Measurements from ENCODE around the gene DDX31.

Gene DDX31

GRCh38 chr9:132614324-132614723, 55.5 kb downstream of the DDX31 start:
- H3K27ac ChIP-seq (ENCODE audit: low read length): no peak overlapping the region
- H3K4me1 ChIP-seq (ENCODE audit: control insufficient read depth, low read depth, low read length): peaks cover 8% of the 10 kb centered on the region
- H3K27me3 ChIP-seq (ENCODE audit: control insufficient read depth, insufficient read depth, low read length): no peaks in the 10 kb centered on the region
- H3K9ac ChIP-seq (ENCODE audit: low read length): no peak overlapping the region
- no peak overlapping the region for H3K4me3 ChIP-seq (ENCODE audit: low read length)
- peaks cover 65% of the 10 kb centered on the region for H3K36me3 ChIP-seq (ENCODE audit: control insufficient read depth, low read depth, low read length)
- no peaks in the 10 kb centered on the region for H3K9me3 ChIP-seq (ENCODE audit: control insufficient read depth, low read depth, low read length)

DNA sequence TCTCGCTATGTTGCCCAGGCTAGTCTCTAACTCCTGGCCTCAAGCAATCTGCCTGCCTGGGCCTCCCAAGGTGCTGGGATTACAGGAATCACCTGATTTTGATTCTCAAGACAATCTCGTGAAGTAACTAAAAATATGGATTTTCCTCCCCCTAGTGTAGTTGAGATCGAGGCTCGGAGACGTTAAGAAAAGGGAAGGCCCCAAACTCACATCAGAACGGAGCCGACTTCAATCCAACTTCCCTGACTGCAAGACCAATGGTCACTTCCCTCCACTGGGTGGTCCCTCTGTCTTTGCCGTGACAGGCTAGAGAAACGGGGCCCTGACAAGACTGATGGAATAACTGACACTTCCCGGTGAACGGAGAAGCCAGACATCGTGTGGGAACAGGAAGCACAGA, 59.1 kb downstream of the DDX31 start:
- Histone ChIP-seq H3K27ac (ENCODE audit: low read length) (no peak overlapping the region), H3K4me1 (ENCODE audit: control insufficient read depth, low read depth, low read length) (peaks cover 4% of the 10 kb centered on the region), H3K4me3 (ENCODE audit: low read length) (no peak overlapping the region), H3K27me3 (ENCODE audit: control insufficient read depth, insufficient read depth, low read length) (no peaks in the 10 kb centered on the region), H3K9me3 (ENCODE audit: control insufficient read depth, low read depth, low read length) (no peaks in the 10 kb centered on the region), H3K36me3 (ENCODE audit: control insufficient read depth, low read depth, low read length) (peaks cover 58% of the 10 kb centered on the region), H3K9ac (ENCODE audit: low read length) (no peak overlapping the region)

DNA sequence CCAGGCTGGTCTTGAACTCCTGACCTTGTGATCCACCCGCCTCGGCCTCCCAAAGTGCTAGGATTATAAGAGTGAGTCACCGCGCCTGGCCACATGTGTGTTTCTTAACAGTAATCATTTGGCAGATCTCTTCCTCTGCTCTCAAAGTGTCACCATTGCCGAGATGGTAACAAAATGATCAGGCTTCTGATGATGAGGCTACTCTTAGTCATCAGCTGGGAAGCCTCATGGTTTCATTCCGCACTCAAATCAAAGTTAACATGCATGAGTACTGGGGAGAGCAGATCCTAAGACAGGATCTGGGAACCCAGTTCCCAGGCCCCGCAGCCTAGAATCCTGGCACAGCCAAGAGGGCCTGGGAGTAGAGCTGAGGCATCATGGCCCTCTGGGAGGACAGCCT, 60.0 kb downstream of the DDX31 start:
- Histone ChIP-seq H3K4me3 (ENCODE audit: low read length) (no peak overlapping the region), H3K9ac (ENCODE audit: low read length) (no peak overlapping the region), H3K4me1 (ENCODE audit: control insufficient read depth, low read depth, low read length) (no peaks in the 10 kb centered on the region), H3K36me3 (ENCODE audit: control insufficient read depth, low read depth, low read length) (peaks cover 49% of the 10 kb centered on the region), H3K9me3 (ENCODE audit: control insufficient read depth, low read depth, low read length) (no peaks in the 10 kb centered on the region), H3K27me3 (ENCODE audit: control insufficient read depth, insufficient read depth, low read length) (no peaks in the 10 kb centered on the region), H3K27ac (ENCODE audit: low read length) (no peak overlapping the region)

GRCh38 chr9:132609184-132609583, 60.6 kb downstream of the DDX31 start:
- H3K27me3 ChIP-seq (ENCODE audit: control insufficient read depth, insufficient read depth, low read length): no peaks in the 10 kb centered on the region
- no peak overlapping the region for H3K9ac ChIP-seq (ENCODE audit: low read length)
- no peak overlapping the region for H3K4me3 ChIP-seq (ENCODE audit: low read length)
- no peak overlapping the region for H3K27ac ChIP-seq (ENCODE audit: low read length)
- no peaks in the 10 kb centered on the region for H3K4me1 ChIP-seq (ENCODE audit: control insufficient read depth, low read depth, low read length)
- H3K9me3 ChIP-seq (ENCODE audit: control insufficient read depth, low read depth, low read length): no peaks in the 10 kb centered on the region
- peaks cover 43% of the 10 kb centered on the region for H3K36me3 ChIP-seq (ENCODE audit: control insufficient read depth, low read depth, low read length)

- Histone ChIP-seq H3K9ac (ENCODE audit: low read length) (no peak overlapping the region), H3K27ac (ENCODE audit: low read length) (no peak overlapping the region), H3K36me3 (ENCODE audit: control insufficient read depth, low read depth, low read length) (peaks cover 28% of the 10 kb centered on the region)
Measured at GRCh38 chr9:132606066-132606465, 63.7 kb downstream of the DDX31 start.

DNA sequence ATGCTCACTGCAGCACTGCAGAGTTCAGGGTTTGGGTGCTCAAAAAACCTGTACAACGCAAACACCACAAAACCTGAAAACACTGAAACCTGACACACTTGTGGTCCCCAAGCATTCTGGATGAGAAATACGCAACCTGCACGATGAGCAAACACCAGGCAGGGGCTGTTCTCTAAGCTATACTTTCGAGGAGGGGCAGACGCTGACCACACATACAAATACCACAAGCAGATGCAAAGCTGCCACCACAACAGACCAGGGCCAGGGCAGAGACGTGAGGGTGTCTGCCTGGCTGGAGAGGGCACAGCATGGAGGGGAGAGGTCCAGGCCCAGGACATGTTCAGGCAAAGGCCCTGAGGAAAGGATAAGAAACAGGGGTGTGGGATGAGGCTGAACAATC, 64.4 kb downstream of the DDX31 start:
- Histone ChIP-seq H3K9ac (ENCODE audit: low read length) (no peak overlapping the region), H3K27ac (ENCODE audit: low read length) (no peak overlapping the region), H3K9me3 (ENCODE audit: control insufficient read depth, low read depth, low read length) (no peaks in the 10 kb centered on the region), H3K27me3 (ENCODE audit: control insufficient read depth, insufficient read depth, low read length) (no peaks in the 10 kb centered on the region), H3K4me3 (ENCODE audit: low read length) (no peak overlapping the region), H3K4me1 (ENCODE audit: control insufficient read depth, low read depth, low read length) (no peaks in the 10 kb centered on the region), H3K36me3 (ENCODE audit: control insufficient read depth, low read depth, low read length) (peaks cover 21% of the 10 kb centered on the region)

More at GRCh38 chr9:132606066-132606465, 63.7 kb downstream of the DDX31 start:
- Histone ChIP-seq H3K27me3 (ENCODE audit: control insufficient read depth, insufficient read depth, low read length) (no peaks in the 10 kb centered on the region), H3K4me1 (ENCODE audit: control insufficient read depth, low read depth, low read length) (no peaks in the 10 kb centered on the region), H3K9me3 (ENCODE audit: control insufficient read depth, low read depth, low read length) (no peaks in the 10 kb centered on the region), H3K4me3 (ENCODE audit: low read length) (no peak overlapping the region)

- peaks cover 3% of the 10 kb centered on the region for H3K4me1 ChIP-seq (ENCODE audit: control insufficient read depth, low read depth, low read length)
- H3K36me3 ChIP-seq (ENCODE audit: control insufficient read depth, low read depth, low read length): peaks cover 8% of the 10 kb centered on the region
Measured at GRCh38 chr9:132602207-132602606, 67.6 kb downstream of the DDX31 start.

GRCh38 chr9:132600326-132600984, 69.3 kb downstream of the DDX31 start:
- H3K9me3 ChIP-seq (ENCODE audit: control insufficient read depth, low read depth, low read length): no peaks in the 10 kb centered on the region
- H3K36me3 ChIP-seq (ENCODE audit: control insufficient read depth, low read depth, low read length): peaks cover 5% of the 10 kb centered on the region
- H3K9ac ChIP-seq (ENCODE audit: low read length): no peak overlapping the region
- peaks cover 3% of the 10 kb centered on the region for H3K4me1 ChIP-seq (ENCODE audit: control insufficient read depth, low read depth, low read length)
- H3K27me3 ChIP-seq (ENCODE audit: control insufficient read depth, insufficient read depth, low read length): no peaks in the 10 kb centered on the region
- H3K4me3 ChIP-seq (ENCODE audit: low read length): no peak overlapping the region
- no peak overlapping the region for H3K27ac ChIP-seq (ENCODE audit: low read length)

More at GRCh38 chr9:132602207-132602606, 67.6 kb downstream of the DDX31 start:
- Histone ChIP-seq H3K9me3 (ENCODE audit: control insufficient read depth, low read depth, low read length) (no peaks in the 10 kb centered on the region), H3K27me3 (ENCODE audit: control insufficient read depth, insufficient read depth, low read length) (no peaks in the 10 kb centered on the region), H3K9ac (ENCODE audit: low read length) (no peak overlapping the region), H3K4me3 (ENCODE audit: low read length) (no peak overlapping the region), H3K27ac (ENCODE audit: low read length) (no peak overlapping the region)

GRCh38 chr9:132597073-132597775, 72.6 kb downstream of the DDX31 start:
- Histone ChIP-seq H3K9ac (ENCODE audit: low read length) (no peak overlapping the region), H3K27me3 (ENCODE audit: control insufficient read depth, insufficient read depth, low read length) (peaks cover 14% of the 10 kb centered on the region), H3K4me3 (ENCODE audit: low read length) (no peak overlapping the region), H3K36me3 (ENCODE audit: control insufficient read depth, low read depth, low read length) (peaks cover 5% of the 10 kb centered on the region), H3K9me3 (ENCODE audit: control insufficient read depth, low read depth, low read length) (no peaks in the 10 kb centered on the region), H3K4me1 (ENCODE audit: control insufficient read depth, low read depth, low read length) (peaks cover 13% of the 10 kb centered on the region), H3K27ac (ENCODE audit: low read length) (no peak overlapping the region)

- Histone ChIP-seq H3K4me3 (ENCODE audit: low read length) (no peak overlapping the region), H3K4me1 (ENCODE audit: control insufficient read depth, low read depth, low read length) (peaks cover 22% of the 10 kb centered on the region), H3K9me3 (ENCODE audit: control insufficient read depth, low read depth, low read length) (no peaks in the 10 kb centered on the region), H3K9ac (ENCODE audit: low read length) (no peak overlapping the region), H3K27ac (ENCODE audit: low read length) (no peak overlapping the region), H3K36me3 (ENCODE audit: control insufficient read depth, low read depth, low read length) (peaks cover 5% of the 10 kb centered on the region), H3K27me3 (ENCODE audit: control insufficient read depth, insufficient read depth, low read length) (peaks cover 24% of the 10 kb centered on the region)
Measured at GRCh38 chr9:132596200-132596599, 73.6 kb downstream of the DDX31 start.

GRCh38 chr9:132595319-132595718, 74.5 kb downstream of the DDX31 start:
- no peak overlapping the region for H3K4me3 ChIP-seq (ENCODE audit: low read length)
- H3K9me3 ChIP-seq (ENCODE audit: control insufficient read depth, low read depth, low read length): no peaks in the 10 kb centered on the region
- peaks cover 22% of the 10 kb centered on the region for H3K4me1 ChIP-seq (ENCODE audit: control insufficient read depth, low read depth, low read length)
- peaks cover 33% of the 10 kb centered on the region for H3K27me3 ChIP-seq (ENCODE audit: control insufficient read depth, insufficient read depth, low read length)
- no peak overlapping the region for H3K27ac ChIP-seq (ENCODE audit: low read length)
- no peak overlapping the region for H3K9ac ChIP-seq (ENCODE audit: low read length)
- peaks cover 5% of the 10 kb centered on the region for H3K36me3 ChIP-seq (ENCODE audit: control insufficient read depth, low read depth, low read length)

DNA sequence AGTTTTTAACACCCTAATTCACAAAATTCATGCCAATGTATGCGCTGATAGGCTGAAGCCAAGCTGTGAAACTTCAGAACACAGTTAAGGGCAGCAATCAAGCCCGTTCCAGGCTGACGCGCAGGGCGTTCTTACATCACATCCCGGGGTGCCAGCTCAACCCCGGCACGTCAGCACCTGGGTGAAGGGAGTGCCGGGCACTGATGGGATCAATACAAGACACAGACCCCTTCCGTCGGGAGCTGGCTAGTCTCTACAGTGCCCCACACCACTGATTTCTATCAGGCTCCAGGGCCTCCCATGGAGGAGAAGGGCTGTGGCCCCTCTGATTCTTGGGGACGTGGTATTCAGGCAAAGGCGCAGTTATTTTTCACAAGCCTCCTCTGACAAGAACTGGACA, 75.4 kb downstream of the DDX31 start:
- H3K9ac ChIP-seq (ENCODE audit: low read length): no peak overlapping the region
- no peak overlapping the region for H3K27ac ChIP-seq (ENCODE audit: low read length)
- no peaks in the 10 kb centered on the region for H3K9me3 ChIP-seq (ENCODE audit: control insufficient read depth, low read depth, low read length)
- H3K4me1 ChIP-seq (ENCODE audit: control insufficient read depth, low read depth, low read length): peaks cover 22% of the 10 kb centered on the region
- peaks cover 2% of the 10 kb centered on the region for H3K36me3 ChIP-seq (ENCODE audit: control insufficient read depth, low read depth, low read length)
- H3K4me3 ChIP-seq (ENCODE audit: low read length): no peak overlapping the region
- H3K27me3 ChIP-seq (ENCODE audit: control insufficient read depth, insufficient read depth, low read length): peaks cover 42% of the 10 kb centered on the region

Measured in iPS-18a (cell line).